GM12873 (cell line): Measurements from ENCODE around the gene SALL2.

Experiments
- TF ChIP-seq, protein P1 (sequence below): IDR thresholded peaks from 2 replicates; pipeline ENCODE4 v1.5.1; 2012; ENCODE audit warnings: low read depth, mild to moderate bottlenecking, moderate library complexity, low read length, control low read depth; ENCODE audit not compliant: insufficient read depth; ENCODE audit errors: missing control alignments

The SALL2 gene

DNA sequence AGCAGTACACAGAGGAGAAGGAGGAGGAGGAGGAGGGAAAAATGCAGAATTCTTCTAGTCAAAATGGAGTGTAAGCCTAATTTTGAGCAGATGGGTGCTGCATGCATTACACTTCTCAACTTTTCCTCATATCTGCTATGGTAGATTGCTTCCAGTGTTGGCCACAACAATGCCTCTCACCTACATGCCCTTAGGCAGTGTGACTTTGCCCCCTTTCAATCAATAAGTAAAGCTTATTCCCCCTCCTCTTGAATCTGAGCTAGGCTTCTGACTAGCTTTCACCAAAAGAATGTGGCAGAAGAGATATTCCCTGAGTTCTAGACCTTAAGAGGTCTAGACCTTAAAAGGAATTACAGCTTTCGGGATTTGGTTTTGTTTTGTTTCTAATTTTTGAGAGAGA is 11.8 kb downstream of the SALL2 start:
- TF ChIP-seq, protein P1, sequence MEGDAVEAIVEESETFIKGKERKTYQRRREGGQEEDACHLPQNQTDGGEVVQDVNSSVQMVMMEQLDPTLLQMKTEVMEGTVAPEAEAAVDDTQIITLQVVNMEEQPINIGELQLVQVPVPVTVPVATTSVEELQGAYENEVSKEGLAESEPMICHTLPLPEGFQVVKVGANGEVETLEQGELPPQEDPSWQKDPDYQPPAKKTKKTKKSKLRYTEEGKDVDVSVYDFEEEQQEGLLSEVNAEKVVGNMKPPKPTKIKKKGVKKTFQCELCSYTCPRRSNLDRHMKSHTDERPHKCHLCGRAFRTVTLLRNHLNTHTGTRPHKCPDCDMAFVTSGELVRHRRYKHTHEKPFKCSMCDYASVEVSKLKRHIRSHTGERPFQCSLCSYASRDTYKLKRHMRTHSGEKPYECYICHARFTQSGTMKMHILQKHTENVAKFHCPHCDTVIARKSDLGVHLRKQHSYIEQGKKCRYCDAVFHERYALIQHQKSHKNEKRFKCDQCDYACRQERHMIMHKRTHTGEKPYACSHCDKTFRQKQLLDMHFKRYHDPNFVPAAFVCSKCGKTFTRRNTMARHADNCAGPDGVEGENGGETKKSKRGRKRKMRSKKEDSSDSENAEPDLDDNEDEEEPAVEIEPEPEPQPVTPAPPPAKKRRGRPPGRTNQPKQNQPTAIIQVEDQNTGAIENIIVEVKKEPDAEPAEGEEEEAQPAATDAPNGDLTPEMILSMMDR = no peak

DNA sequence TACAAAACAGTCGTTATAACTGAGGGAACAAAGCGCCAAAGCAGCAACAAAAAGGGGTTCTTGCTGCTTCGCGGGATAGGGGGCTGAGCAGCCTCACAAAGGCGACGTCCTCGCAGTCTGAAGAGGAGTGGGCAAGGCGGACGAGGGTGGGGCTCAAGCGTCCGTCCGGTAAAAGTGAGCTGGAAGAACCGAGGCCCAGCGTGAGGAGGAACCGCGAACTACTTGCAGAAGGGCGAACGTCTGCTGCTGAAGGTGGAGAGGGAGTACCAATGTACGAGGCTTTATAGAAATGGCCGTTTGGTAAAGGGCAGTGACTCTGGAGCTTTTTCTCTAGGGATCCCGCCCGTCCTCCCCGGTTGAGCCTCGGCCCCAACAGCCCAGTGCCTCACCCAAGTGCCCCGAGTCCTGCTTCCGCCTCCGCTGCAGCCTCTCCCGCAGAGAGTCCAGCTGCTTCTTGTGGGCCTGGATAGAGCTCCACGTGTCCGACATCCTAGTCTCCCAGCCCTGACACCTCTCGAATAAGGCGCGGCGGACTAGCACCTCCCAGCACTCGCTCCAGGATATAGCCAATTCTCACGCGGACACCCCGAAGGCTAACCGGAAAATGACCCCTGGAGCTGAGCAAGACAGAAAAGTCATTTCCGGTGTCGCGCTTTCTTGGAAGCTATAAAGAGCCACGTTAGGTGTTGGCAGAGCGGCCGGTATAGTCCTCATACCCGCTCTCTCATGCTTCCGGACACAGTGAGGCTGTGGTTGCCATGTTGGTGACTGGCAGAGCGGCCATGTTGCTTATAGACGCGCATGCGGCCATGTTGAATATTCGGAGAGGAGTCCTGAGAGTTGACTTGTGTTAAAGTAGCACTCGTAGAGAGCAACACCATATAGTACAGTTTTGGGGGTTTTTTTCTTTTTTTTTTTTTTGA is 15.2 kb downstream of the SALL2 start, which contains the start of gene METTL3:
METTL3 (minus strand) TSS at position 606 of the 923 bp plus-strand sequence; CDS start at position 489, 117 bp downstream.
- TF ChIP-seq, protein P1 = no peak

DNA sequence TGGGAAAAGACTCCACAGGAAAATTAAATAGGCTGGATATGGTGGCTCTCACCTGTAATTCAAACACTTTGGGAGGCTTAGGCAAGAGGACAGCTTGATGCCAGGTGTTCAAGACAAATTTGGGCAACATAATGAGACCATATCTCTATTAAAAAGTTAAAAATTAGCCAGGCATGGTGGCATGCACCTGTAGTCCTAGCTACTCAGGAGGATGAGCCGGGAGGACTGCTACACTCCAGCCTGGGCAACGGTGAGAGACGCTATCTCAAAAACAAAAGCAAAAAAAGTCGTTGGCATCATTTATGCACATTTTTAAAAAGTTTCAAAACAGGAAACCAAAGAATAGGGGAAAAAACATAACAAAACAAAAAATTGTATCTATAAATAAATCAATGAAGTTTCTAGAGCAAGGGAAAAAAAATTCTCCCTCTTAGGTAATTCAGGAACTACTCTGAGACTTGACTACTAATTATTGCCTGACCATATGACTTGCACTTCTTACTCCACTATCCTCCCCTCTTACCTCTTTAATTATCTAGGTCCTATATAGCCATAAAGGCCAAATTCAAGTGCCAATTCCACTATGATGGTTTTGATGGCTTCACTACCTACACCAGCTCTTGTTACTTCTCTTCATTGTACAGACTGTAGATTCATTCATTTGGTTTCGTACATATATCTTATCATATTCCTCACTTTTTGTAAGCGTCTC is 16.6 kb downstream of the SALL2 start:
- TF ChIP-seq, protein P1 = no peak

DNA sequence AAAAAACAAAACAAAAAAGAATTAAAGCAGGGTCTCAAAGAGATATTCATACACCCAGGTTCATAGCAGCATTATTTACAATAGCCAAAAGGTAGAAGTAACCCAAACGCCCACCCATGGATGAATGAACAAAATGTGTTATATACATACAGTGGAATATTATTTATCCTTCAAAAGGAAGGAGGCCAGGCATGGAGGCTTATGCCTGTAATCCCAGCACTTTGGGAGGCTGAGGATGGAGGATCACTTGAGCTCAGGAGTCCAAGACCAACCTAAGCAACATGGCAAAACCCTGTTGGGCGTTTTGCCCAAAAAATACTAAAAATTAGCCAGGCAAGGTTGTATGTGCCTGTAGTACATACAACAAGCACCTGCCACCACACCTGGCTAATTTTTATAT is 19.6 kb downstream of the SALL2 start:
- TF ChIP-seq, protein P1 = no peak

DNA sequence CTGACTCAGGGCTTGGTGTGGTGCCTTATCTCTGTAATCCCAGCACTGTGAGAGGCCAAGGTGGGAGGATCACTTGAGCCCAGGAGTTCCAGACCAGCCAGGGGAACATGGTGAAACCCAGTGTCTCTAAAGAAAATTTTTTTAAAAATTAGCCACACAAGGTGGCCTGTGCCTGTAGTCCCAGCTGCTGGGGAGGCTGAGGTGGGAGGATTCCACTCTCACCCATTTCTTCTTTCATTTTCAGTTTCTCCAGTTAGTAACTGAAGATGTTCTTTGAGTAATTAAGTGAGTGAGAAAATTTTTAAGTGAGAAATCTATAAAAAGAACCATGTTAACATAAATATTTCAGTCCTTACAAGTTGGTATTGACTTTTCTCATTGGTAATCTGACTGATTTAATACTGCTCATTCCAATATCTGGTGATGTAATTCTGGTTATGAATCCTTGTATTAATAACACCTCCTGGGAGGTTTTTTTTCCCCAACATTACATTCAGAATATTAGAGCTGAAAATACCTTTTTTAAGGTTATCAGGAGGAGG is 21.1 kb downstream of the SALL2 start:
- TF ChIP-seq, protein P1 = no peak

DNA sequence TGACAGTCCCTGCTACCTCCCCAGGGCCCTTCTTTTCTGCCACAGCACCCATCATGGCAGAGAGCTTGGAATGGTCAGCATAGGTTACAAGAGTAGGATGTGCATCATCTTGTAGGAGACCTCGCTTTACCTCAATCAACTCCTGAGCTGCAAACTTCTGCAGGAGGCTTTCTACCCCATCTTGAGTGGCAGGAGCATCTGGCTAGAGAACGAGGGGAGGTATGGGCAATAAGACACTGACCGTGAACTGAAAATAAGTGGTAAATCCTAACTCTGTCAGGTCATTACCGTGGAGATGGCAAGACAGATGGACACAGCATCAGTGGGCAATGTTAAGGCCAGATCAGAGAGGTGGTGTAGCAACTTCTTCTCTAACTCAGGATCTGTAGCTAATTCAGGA is 22.8 kb downstream of the SALL2 start:
- TF ChIP-seq, protein P1 = no peak

DNA sequence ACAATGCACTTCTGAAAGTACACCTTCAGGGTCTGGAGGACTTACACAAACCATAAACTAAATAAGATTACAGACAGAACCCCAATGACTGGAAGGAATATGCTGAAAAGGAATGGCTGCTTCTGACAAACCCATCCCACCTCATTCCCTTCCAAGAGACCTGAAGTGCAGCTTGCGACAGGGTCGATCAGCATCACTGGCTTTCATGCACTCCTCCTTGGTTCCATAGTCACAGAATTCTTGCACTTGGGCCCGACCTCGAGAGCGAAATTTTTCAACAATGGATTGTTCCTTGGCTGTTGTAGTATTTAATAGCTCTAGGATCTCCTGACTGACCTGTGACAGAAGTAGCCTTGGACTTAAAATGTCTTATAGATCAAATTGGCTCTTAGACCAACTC is 24.6 kb downstream of the SALL2 start:
- TF ChIP-seq, protein P1 = no peak
